Measurements from ENCODE around the gene EGR2. TPM values are rescaled to one million over a fixed set of nuclear protein-coding genes. Genes with fewer than 3 reads are reported as not detected.

EGR2 gene
- total RNA-seq, 1 donor from 2014 or later: not detected

DNA sequence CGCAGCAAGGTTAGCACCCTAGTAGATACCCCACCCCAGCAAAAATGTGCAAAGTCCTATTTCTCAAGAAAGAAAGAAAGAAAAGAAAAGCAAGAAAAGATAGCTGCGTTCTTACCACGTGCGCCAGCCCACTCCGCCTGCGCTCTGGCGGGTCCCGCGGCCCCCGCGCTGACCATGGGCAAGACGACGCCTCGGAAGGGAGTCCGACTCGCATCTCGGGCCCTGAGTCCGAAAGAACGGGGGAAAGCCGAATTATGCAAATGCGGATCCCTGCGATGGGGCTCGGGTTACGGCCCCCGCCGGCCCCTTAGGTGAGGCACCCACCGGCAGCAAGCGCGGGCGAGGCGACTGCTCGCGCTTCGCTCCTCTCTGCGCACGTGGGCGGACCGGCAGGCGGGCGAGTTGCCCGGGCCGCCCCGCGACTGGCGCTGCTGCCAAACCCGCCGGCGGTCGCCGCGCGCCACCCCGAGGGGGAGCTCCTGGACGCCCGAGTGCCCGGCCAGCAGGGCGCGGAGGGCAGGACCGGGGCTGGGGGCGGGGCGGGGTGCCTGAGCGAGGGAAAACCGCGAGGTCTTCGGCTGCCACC, 2.4 kb upstream of the EGR2 start:
- peak in 1 of 2 donors; percentile 14 for DNase-seq (ENCODE audit: low read depth in 2 of 2)

DNA sequence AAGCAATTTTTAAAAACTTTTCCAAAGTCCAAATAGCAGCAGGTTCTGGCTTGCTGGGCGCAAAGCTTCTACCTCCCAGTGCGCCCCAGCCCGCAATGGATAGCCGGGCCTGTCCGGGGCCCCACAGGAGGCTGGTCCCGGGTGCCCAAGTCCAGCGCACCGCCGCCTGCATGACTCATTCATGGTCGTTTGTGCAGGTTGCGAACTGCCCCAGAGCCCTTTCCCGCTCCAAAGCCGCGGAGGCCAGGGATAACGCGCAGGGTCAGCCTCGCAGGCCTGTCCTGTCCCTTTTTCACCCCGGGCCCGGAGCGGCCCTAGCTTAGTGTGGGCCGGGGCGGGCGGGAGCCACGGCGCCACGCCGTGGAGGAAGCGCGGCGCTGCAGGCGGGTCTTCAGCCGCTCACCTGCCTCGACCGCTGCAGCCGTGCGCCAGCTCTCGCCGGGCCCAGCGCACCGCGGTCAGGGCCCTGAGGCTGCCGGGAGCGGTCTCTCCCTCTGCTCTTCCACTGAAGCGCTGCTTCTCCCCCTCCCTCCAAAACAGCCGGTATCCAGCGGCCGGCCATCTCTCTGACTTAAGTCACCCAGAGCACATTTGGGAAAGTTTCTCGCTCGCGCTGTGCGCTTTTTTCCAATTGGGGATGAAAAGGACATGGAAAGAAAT, 1.7 kb upstream of the EGR2 start:
- DNase-seq (ENCODE audit: low read depth in 2 of 2): peak; percentile 50 to 79

GRCh38 chr10:62817121-62817765, 1.1 kb upstream of the EGR2 start:
- peak in 1 of 2 donors; percentile 35 for DNase-seq (ENCODE audit: low read depth in 2 of 2)

GRCh38 chr10:62816076-62816330, 163 bp downstream of the EGR2 start:
- no peak for DNase-seq (ENCODE audit: low read depth in 2 of 2)

DNA sequence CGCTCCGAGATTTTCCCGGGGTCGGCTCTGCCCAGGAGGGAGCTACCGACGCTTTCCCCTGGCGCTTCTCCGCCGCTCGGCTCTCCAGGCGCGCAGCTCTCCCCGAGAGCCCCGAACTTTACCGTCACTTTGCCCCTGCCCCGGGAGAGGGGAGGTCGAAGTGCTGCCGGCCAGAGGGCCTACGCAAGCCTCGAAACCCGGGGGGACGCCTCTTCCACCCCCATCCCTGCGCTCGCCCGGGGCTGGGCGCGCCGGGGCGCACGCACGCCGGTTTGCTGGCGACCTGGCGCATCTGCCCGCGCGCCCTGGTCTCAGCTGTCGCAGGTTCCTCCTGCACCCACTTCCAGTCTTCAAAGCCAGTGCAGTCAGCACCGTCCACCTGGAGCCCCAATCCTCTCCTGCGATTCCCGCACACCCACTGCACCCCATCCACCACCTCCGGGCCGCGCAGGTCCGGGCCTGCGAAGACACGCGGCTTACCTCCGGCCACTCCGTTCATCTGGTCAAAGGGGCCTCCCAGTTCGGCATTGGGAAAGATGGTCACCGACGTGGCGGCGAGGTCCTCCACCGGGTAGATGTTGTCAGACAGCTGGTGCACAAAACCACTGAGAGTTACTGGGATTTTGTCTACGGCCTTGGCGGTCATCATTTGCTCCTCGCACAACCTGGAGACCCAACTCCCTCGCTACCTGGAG, 638 bp downstream of the EGR2 start:
- peak in 1 of 2 donors; percentile 16 for DNase-seq (ENCODE audit: low read depth in 2 of 2)

GRCh38 chr10:62814756-62815380, 1.3 kb downstream of the EGR2 start:
- no peak for DNase-seq (ENCODE audit: low read depth in 2 of 2)

- DNase-seq (ENCODE audit: low read depth in 2 of 2): no peak
Observed at GRCh38 chr10:62813981-62814380, 2.2 kb downstream of the EGR2 start.

DNA sequence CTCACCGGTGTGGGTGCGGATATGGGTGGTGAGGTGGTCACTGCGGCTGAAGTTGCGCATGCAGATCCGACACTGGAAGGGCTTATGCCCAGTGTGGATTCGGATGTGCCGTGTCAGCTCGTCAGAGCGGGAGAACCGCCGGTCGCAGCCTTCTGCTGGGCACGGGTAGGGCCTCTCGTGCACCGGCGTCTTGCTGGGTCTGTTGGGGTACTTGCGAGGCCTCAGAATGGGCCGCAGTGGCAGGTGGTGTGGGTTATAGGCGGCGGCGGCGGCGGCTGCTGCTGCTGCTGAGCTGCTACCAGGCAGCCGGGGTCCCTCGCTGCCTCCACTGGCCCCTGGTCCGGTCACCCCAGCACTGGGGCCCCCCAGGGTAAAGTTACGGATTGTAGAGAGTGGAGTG, 2.7 kb downstream of the EGR2 start:
- DNase-seq (ENCODE audit: low read depth in 2 of 2): no peak

- no peak for DNase-seq (ENCODE audit: low read depth in 2 of 2)
Observed at GRCh38 chr10:62812672-62813439, 3.3 kb downstream of the EGR2 start.

DNA sequence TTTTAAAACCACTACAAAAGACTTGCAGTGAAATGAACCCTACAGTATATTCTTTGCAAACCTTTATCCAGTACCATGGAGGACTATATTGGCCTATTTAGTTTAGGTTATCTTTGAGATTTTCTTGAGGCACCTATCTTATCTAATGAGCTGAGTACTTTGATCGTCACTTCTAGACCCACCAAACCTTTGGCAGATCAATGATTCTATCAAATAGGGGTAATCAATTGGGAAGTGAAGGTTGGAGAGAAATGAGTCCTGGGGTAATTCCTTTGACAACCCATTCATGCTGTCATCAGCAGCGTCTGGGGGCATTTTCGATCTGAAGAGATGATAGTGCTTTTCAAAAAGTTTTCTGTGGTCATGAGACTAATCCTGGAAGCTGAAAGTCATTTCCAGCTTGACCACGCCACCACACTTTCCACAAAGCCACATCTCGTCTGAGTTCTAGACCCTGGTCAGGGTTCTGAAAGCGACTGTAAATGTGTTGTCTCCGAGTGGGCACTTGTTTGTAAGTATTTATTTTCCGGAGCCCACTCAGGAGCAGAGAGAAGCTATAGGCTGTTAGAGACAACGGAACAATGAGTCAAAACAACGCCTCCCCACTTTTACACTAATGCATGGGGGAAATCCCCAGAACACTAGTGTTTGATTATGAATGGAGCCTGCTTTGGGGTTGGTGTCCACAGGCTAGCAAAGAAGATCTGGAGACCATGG, 4.8 kb downstream of the EGR2 start:
- no peak for DNase-seq (ENCODE audit: low read depth in 2 of 2)

DNA sequence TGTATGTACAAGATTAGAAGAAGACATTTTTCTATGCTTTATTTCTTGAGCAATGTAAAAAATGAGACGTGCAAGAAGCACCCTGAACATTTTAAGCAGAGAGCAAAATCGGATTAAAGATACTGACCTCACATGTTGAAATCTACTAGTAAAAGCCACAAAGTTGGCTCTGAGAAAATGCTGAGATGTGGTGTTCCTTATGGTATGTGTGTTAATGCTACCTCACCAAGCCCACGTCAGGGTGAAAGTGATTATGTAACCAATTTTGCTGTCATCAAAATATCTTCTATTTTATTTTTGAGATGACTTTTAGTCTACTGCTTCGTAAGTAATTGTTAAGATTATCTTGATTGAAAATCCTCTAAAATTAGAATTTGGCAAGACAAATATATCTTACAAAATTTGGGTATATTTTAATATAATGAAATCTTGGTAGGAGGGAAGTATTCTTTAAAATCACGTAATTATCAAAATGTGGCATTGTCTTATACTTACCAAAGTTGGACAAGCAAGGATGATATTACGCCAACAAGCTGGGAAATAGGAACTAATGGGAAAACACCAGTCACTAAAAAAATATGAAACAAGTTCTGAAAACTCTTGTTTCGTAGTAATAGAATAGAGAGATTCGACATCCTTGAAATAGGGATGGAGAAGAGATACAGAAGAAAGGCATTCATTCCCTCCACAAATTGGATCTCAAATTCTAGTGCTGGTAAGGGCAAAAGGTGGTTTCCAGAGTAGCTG, 5.8 kb downstream of the EGR2 start:
- no peak for DNase-seq (ENCODE audit: low read depth in 2 of 2)

DNA sequence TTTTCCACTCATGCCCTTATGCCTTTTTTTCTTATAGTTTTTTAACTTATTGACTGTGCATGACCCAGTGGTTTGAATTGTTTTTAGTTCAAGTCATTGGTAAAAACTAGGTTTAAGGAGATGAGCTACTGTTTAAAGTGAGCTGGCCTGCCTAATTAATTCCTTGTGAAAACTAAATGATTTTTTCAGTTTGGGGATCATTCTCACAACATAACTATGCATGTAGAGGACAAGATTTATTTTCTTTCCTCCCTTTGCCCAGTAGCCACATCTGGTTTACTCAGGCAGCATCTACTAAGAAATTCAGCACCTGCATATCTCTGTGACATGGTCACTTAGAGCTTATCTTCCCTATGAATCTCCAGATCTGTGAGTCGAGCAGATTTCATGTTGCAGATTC, 9.9 kb downstream of the EGR2 start:
- no peak for DNase-seq (ENCODE audit: low read depth in 2 of 2)

DNA sequence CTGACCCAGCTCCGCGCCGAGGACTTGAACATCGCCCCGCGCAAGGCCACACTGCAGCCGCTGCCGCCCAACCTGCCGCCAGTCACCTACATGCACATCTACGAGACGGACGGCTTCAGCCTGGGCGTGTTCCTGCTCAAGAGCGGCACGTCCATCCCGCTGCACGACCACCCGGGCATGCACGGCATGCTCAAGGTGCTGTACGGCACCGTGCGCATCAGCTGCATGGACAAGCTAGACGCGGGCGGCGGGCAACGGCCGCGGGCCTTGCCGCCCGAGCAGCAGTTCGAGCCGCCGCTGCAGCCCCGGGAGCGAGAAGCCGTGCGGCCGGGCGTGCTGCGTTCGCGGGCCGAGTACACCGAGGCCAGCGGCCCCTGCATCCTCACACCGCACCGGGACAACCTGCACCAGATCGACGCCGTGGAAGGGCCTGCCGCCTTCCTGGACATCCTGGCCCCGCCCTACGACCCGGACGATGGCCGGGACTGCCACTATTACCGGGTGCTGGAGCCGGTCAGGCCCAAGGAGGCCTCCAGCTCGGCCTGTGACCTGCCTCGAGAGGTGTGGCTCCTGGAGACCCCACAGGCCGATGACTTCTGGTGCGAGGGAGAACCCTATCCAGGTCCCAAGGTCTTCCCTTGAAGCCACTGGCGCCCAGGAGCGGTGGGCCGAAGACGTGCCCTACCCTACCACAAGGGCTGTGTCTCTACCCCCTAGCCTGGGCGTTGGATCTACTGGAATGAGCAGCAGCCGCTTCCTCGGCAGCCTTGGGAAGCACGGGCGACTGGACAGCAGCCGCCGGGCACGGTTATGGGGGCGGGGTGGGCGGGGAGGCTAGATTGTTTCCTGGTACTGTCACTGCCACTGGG, 10.7 kb downstream of the EGR2 start:
- peak in 1 of 2 donors; percentile 54 for DNase-seq (ENCODE audit: low read depth in 2 of 2)

- DNase-seq (ENCODE audit: low read depth in 2 of 2): peak; percentile 62 to 87
Observed at GRCh38 chr10:62804356-62805230, 11.6 kb downstream of the EGR2 start, which contains the start of gene ADO. Gene ADO (plus strand): TSS chr10:62804720. CDS start chr10:62805060, 340 bp downstream.

- DNase-seq (ENCODE audit: low read depth in 2 of 2): no peak
Observed at GRCh38 chr10:62803724-62804355, 12.3 kb downstream of the EGR2 start.

DNA sequence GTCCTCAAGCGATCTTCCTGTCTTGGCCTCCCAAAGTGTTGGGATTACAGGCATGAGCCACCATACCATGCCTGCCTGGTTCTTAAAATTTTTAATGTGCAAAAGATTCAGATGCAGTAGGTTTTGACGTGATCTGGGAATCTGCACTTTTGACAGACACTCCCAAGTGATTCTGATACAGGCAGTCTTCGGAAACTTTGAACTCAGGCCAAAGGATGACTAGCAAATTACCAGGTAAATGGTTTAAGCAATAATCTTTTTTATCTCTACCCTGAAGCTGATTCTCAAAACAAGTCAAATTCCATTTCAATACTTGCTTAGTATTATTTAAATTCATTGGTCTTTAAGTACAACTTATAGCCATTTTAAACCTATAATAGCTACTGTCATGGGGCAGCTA, 14.3 kb downstream of the EGR2 start:
- no peak for DNase-seq (ENCODE audit: low read depth in 2 of 2)

GRCh38 chr10:62796896-62797295, 19.3 kb downstream of the EGR2 start:
- no peak for DNase-seq (ENCODE audit: low read depth in 2 of 2)
